ENCODE measurements around the gene CAMTA1. TPM values are rescaled to one million over a fixed set of nuclear protein-coding genes. Genes with fewer than 3 reads are reported as not detected.

Gene CAMTA1
- polyA plus RNA-seq, 1 donor from 2014 or later = 162 TPM

DNA sequence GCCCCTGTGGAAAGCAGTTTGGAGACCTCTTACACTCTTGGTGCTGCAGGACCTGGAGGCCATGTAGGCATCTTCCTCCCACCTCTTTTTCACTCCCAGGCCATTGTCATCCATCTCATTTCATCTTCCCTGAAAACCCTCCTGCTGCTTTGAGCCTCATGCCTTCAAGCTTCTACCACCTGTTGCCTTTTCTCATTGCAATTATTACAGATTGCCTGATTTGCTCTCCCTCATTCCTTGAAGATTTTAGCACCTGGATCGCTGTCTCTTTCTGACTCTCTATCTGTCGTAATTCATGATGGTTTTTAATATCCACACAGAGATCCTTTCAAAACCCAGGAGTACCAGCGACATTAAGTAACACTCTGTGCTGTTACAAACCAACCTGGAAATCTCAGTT lies 350.2 kb downstream of the CAMTA1 start:
- no peaks in the 10 kb centered on the region for H3K9me3 ChIP-seq (ENCODE audit: low read length)
- no peaks in the 10 kb centered on the region for H3F3A ChIP-seq (ENCODE audit: insufficient read depth, low read length, poor library complexity, severe bottlenecking)
- no peak overlapping the region for H3K4me2 ChIP-seq (ENCODE audit: low read length)
- H3K4me3 ChIP-seq (ENCODE audit: low read length) = no peak overlapping the region
- H4K20me1 ChIP-seq (ENCODE audit: insufficient read depth) = no peaks in the 10 kb centered on the region
- no peaks in the 10 kb centered on the region for H3K27me3 ChIP-seq (ENCODE audit: insufficient read depth, low read depth, low read length)
- H3K9me2 ChIP-seq (ENCODE audit: insufficient read depth, low read length) = no peaks in the 10 kb centered on the region
- no peak overlapping the region for H3K9ac ChIP-seq (ENCODE audit: low read length)
- TF ChIP-seq EZH2 (IDR thresholded peaks at IDR 0.05; ENCODE audit: borderline replicate concordance, insufficient read depth, low read length, poor library complexity, severe bottlenecking) = no peak
- TF ChIP-seq TAF1 (IDR thresholded peaks at IDR 0.05; ENCODE audit: low read depth) = no peak
- TF ChIP-seq MXI1 (conservative IDR thresholded peaks at IDR 0.05; ENCODE audit: poor library complexity, severe bottlenecking) = no peak
- TF ChIP-seq POLR2AphosphoS5 (IDR thresholded peaks at IDR 0.05) = no peak
- no peak for TF ChIP-seq RAD21 (conservative IDR thresholded peaks at IDR 0.05)
- no peak for TF ChIP-seq EP300 (conservative IDR thresholded peaks at IDR 0.05; ENCODE audit: poor library complexity, severe bottlenecking)
- TF ChIP-seq SMC3 (conservative IDR thresholded peaks at IDR 0.05; ENCODE audit: poor library complexity) = no peak
- TF ChIP-seq, protein P1, sequence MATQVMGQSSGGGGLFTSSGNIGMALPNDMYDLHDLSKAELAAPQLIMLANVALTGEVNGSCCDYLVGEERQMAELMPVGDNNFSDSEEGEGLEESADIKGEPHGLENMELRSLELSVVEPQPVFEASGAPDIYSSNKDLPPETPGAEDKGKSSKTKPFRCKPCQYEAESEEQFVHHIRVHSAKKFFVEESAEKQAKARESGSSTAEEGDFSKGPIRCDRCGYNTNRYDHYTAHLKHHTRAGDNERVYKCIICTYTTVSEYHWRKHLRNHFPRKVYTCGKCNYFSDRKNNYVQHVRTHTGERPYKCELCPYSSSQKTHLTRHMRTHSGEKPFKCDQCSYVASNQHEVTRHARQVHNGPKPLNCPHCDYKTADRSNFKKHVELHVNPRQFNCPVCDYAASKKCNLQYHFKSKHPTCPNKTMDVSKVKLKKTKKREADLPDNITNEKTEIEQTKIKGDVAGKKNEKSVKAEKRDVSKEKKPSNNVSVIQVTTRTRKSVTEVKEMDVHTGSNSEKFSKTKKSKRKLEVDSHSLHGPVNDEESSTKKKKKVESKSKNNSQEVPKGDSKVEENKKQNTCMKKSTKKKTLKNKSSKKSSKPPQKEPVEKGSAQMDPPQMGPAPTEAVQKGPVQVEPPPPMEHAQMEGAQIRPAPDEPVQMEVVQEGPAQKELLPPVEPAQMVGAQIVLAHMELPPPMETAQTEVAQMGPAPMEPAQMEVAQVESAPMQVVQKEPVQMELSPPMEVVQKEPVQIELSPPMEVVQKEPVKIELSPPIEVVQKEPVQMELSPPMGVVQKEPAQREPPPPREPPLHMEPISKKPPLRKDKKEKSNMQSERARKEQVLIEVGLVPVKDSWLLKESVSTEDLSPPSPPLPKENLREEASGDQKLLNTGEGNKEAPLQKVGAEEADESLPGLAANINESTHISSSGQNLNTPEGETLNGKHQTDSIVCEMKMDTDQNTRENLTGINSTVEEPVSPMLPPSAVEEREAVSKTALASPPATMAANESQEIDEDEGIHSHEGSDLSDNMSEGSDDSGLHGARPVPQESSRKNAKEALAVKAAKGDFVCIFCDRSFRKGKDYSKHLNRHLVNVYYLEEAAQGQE (IDR thresholded peaks at IDR 0.05; ENCODE audit: borderline replicate concordance) = no peak
- TF ChIP-seq, protein P2, sequence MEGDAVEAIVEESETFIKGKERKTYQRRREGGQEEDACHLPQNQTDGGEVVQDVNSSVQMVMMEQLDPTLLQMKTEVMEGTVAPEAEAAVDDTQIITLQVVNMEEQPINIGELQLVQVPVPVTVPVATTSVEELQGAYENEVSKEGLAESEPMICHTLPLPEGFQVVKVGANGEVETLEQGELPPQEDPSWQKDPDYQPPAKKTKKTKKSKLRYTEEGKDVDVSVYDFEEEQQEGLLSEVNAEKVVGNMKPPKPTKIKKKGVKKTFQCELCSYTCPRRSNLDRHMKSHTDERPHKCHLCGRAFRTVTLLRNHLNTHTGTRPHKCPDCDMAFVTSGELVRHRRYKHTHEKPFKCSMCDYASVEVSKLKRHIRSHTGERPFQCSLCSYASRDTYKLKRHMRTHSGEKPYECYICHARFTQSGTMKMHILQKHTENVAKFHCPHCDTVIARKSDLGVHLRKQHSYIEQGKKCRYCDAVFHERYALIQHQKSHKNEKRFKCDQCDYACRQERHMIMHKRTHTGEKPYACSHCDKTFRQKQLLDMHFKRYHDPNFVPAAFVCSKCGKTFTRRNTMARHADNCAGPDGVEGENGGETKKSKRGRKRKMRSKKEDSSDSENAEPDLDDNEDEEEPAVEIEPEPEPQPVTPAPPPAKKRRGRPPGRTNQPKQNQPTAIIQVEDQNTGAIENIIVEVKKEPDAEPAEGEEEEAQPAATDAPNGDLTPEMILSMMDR (IDR thresholded peaks at IDR 0.05; ENCODE audit: poor library complexity, severe bottlenecking) = no peak
- H3K36me3 ChIP-seq (ENCODE audit: insufficient read depth, low read length) = no peaks in the 10 kb centered on the region
- no peak overlapping the region for H3K27ac ChIP-seq (ENCODE audit: low read length)
- no peaks in the 10 kb centered on the region for H3K79me2 ChIP-seq (replicated peaks; ENCODE audit: insufficient read depth, low read length)
- no peak overlapping the region for H2AFZ ChIP-seq (ENCODE audit: low read depth, low read length)

DNA sequence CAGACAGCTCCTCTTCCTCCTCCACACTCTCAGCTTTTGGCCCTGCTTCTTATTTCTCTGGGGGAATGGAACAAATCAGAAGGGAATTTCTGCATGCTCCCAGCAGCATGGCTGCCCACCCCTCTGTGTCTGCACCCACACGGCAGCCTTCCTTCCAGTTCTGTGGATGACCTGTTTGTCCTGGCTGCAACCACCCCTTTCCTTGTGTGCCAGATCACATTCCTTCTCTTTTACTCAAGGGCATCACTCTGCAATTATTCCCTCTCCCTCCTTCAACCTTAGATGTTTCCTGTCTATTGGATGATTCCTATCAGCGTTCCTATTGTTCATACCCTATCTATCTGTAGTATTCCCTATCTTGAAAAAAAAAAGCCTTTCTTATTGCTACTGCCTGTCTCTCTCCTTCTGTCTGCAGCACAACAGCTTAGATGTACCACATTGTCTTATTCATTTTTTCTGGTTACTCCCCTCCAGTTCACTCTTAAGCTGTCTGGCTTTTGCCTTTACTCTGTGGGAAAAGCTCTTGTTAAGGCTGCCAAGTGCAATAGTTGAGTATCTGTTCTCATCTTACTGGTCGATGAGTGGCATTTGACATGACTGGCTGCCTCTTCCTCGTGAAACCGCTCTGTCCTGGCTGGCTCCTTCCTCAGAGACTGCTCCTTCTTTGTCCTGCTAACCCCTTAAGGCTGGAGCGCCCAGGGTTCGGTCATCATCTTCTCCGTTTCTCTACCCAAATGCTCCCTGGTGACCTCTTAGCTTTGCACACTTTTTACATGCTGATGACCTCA lies 351.1 kb downstream of the CAMTA1 start:
- Histone ChIP-seq H3K9me2 (ENCODE audit: insufficient read depth, low read length) (no peaks in the 10 kb centered on the region), H3K4me3 (ENCODE audit: low read length) (no peak overlapping the region), H3K4me2 (ENCODE audit: low read length) (no peak overlapping the region), H3K36me3 (ENCODE audit: insufficient read depth, low read length) (no peaks in the 10 kb centered on the region), H4K20me1 (ENCODE audit: insufficient read depth) (no peaks in the 10 kb centered on the region), H3K9me3 (ENCODE audit: low read length) (no peaks in the 10 kb centered on the region), H3F3A (ENCODE audit: insufficient read depth, low read length, poor library complexity, severe bottlenecking) (no peaks in the 10 kb centered on the region), H3K27ac (ENCODE audit: low read length) (no peak overlapping the region), H2AFZ (ENCODE audit: low read depth, low read length) (no peak overlapping the region), H3K79me2 (replicated peaks; ENCODE audit: insufficient read depth, low read length) (no peaks in the 10 kb centered on the region), H3K9ac (ENCODE audit: low read length) (no peak overlapping the region), H3K27me3 (ENCODE audit: insufficient read depth, low read depth, low read length) (no peaks in the 10 kb centered on the region)
- no peak for TF ChIP-seq RAD21 (conservative IDR thresholded peaks at IDR 0.05)

Data from neural cell (in vitro differentiated cells).